GM12875 (cell line): ENCODE measurements around the gene ERC2.

Experiments
- H3K4me3 ChIP-seq: one replicate; pipeline ENCODE4 v1.5.1; 2011; ENCODE audit warnings: low read depth, low read length, control low read depth
- CTCF ChIP-seq: IDR thresholded peaks from 2 replicates; pipeline ENCODE4 v1.5.1; 2011; ENCODE audit warnings: low read depth, mild to moderate bottlenecking, control low read depth, inconsistent platforms, low read length, moderate library complexity, borderline replicate concordance; ENCODE audit not compliant: insufficient read depth

The ERC2 gene

GRCh38 chr3:55895897-55896566 is 572.2 kb downstream of the ERC2 start:
- no peak overlapping the region for H3K4me3 ChIP-seq
- no peak for TF ChIP-seq CTCF

- no peak for TF ChIP-seq CTCF
- H3K4me3 ChIP-seq, result no peak overlapping the region
Measured at GRCh38 chr3:55894605-55895004, 573.7 kb downstream of the ERC2 start.

DNA sequence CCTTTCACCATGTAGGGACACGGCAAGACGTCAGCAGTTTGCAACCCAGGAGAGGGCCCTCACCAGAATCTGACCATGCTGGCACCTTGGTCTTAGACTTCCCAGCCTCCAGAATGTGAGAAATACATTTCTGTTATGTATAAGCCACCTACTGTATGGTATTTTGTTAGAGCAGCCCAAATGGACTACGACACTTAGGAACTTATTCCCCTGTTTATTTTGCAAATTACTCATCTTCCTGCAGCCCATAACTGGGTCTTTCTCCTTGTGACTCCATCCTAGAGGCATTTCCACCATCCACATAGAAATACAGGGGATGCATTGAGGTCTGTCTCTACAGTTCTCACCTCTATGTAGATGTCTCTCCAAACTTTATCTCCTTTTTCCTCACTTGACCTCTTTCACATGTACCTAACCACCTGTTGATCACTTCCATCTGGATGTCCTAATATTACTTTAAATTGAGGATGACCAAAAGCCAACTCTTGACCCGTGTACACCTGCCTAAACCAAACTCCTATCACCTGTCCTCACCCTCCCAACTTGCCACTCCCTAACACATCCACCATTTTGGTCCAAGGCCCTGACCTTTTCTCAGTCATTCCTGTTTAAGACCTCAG is 575.1 kb downstream of the ERC2 start:
- no peak for TF ChIP-seq CTCF

DNA sequence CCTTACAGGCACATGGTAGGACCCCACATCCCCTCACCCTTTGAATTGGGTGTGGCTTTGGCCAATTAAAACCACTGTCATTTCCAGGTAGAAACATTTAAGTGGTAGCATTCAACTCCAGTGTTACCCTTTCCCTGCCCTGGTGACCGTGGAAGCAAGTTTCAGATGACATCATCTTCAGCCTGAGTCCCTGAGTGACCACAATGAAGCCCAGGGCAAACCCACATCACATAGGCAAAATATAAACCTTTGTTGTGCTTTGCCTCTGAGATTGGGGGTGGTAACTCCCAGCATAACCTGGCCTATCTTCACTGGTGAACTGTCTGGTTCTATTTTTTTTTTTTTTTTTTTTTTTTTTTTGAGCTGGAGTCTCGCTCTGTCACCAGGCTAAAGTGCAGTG is 577.2 kb downstream of the ERC2 start:
- H3K4me3 ChIP-seq, result no peak overlapping the region
- no peak for TF ChIP-seq CTCF

More for the DNA sequence above, 575.1 kb downstream of the ERC2 start:
- H3K4me3 ChIP-seq, result no peak overlapping the region

GRCh38 chr3:55888282-55888885 is 579.9 kb downstream of the ERC2 start:
- no peak overlapping the region for H3K4me3 ChIP-seq
- TF ChIP-seq CTCF, result no peak

- H3K4me3 ChIP-seq, result no peak overlapping the region
- TF ChIP-seq CTCF, result no peak
Measured at GRCh38 chr3:55885721-55886120, 582.5 kb downstream of the ERC2 start.
